Panc1 (cell line): Measurements from ENCODE around the gene MYO3B. TPM values are rescaled to one million over a fixed set of nuclear protein-coding genes. Genes with fewer than 3 reads are reported as not detected.

Experiments
- ATAC-seq: fragments of 200-7000 bp; cut with Tn5 transposase; 2 replicates; pipeline ENCODE4 v1.9.1; 2020; ENCODE audit warnings: mild to moderate bottlenecking, moderate library complexity
- BruUV-seq: library from RNA; stranded (reverse); fragments of 400-500 nt; replicated peaks from 2 replicates; lab custom pipeline; 2021; lab: Mats Ljungman, UMichigan
- CTCF ChIA-PET: fragments of 300-600 bp; sonication (Branson Sonifier 250); formaldehyde crosslinking; loops from one replicate; lab custom pipeline; 2022; ENCODE audit warnings: antibody characterized with exemption; lab: Charles Lee
- POLR2A ChIA-PET: fragments of 300-600 bp; sonication (Branson Sonifier 250); formaldehyde crosslinking; loops from one replicate; lab custom pipeline; 2022; ENCODE audit warnings: antibody characterized with exemption; lab: Charles Lee
- DNase-seq: peaks from one replicate; pipeline ENCODE4 v3.0.0-alpha.2; 2010; ENCODE audit warnings: low read depth, low spot score
- H3K27ac ChIP-seq: 2 replicates; pipeline ENCODE4 v1.5.1; 2011; ENCODE audit warnings: mild to moderate bottlenecking, low read length, inconsistent platforms
- H3K27me3 ChIP-seq: fragments of 200-500 bp; sonication (Bioruptor generic); 2 replicates; pipeline ENCODE4 v1.6.0; 2014; ENCODE audit warnings: low read length, inconsistent platforms; ENCODE audit not compliant: control insufficient read depth, insufficient read depth
- H3K36me3 ChIP-seq: fragments of 200-500 bp; sonication (Bioruptor generic); 2 replicates; pipeline ENCODE4 v1.5.1; 2014; ENCODE audit warnings: inconsistent platforms, mild to moderate bottlenecking, low read length, moderate library complexity; ENCODE audit not compliant: control insufficient read depth, insufficient read depth
- H3K4me1 ChIP-seq: 2 replicates; pipeline ENCODE4 v1.5.1; 2011; ENCODE audit warnings: inconsistent platforms, mild to moderate bottlenecking, low read length, moderate library complexity; ENCODE audit not compliant: control insufficient read depth, insufficient read depth
- H3K4me3 ChIP-seq, 2 experiments: 2 replicates each; pipeline ENCODE4 v1.5.1; 2011 to 2012; ENCODE audit warnings: low read depth in 2 of 2, low read length in 2 of 2, mild to moderate bottlenecking in 2 of 2, inconsistent platforms in 1 of 2, moderate library complexity in 1 of 2
- H3K9me3 ChIP-seq: fragments of 200-500 bp; sonication (Bioruptor generic); 2 replicates; pipeline ENCODE4 v1.5.1; 2014; ENCODE audit warnings: low read depth, mild to moderate bottlenecking, inconsistent platforms, low read length, moderate library complexity; ENCODE audit not compliant: control insufficient read depth, insufficient read depth
- POLR2AphosphoS5 ChIP-seq: IDR thresholded peaks from 2 replicates; pipeline ENCODE4 v1.6.1; 2012; ENCODE audit warnings: mild to moderate bottlenecking, low read depth, low read length, moderate library complexity
- SIN3A ChIP-seq: IDR thresholded peaks from 2 replicates; pipeline ENCODE4 v1.6.1; 2012; ENCODE audit warnings: low read depth, mild to moderate bottlenecking, low read length, moderate library complexity, borderline replicate concordance; ENCODE audit not compliant: insufficient read depth
- TCF7L2 ChIP-seq: IDR thresholded peaks from 2 replicates; pipeline ENCODE4 v1.6.1; 2011; ENCODE audit warnings: mild to moderate bottlenecking, low read depth, low read length, inconsistent platforms
- in situ Hi-C: cut with HindIII; loops from 2 replicates; pipeline ENCODE4 v1.10.0; 2016; ENCODE audit warnings: low sequenced_read_pairs, low pct_unique_long_range_greater_than_20kb
- intact Hi-C: fragments of 100-400 bp; cut with micrococcal nuclease; formaldehyde crosslinking; loops from one replicate; pipeline ENCODE4 v1.10.0; 2022; ENCODE audit not compliant: unreplicated experiment
- total RNA-seq: library from RNA; stranded (reverse); gene quantifications from one replicate; pipeline ENCODE4 v1.2.1, GENCODE V29; 2021; ENCODE audit not compliant: unreplicated experiment
- TF ChIP-seq, protein P1 (sequence below): fragments of 450-650 bp; IDR thresholded peaks from 2 replicates; pipeline ENCODE4 v1.5.1; 2017; ENCODE audit warnings: mild to moderate bottlenecking
- TF ChIP-seq, protein P2 (sequence below), 2 experiments: IDR thresholded peaks; 2 replicates each; pipeline ENCODE4 v1.6.1; 2011 to 2012; ENCODE audit warnings: low read depth in 2 of 2, control low read depth in 1 of 2, low read length in 1 of 2, mild to moderate bottlenecking in 1 of 2, moderate library complexity in 1 of 2; ENCODE audit not compliant: insufficient read depth in 1 of 2

Gene MYO3B
- total RNA-seq, 1 experiment from 2014 or later: 0.05 TPM

DNA sequence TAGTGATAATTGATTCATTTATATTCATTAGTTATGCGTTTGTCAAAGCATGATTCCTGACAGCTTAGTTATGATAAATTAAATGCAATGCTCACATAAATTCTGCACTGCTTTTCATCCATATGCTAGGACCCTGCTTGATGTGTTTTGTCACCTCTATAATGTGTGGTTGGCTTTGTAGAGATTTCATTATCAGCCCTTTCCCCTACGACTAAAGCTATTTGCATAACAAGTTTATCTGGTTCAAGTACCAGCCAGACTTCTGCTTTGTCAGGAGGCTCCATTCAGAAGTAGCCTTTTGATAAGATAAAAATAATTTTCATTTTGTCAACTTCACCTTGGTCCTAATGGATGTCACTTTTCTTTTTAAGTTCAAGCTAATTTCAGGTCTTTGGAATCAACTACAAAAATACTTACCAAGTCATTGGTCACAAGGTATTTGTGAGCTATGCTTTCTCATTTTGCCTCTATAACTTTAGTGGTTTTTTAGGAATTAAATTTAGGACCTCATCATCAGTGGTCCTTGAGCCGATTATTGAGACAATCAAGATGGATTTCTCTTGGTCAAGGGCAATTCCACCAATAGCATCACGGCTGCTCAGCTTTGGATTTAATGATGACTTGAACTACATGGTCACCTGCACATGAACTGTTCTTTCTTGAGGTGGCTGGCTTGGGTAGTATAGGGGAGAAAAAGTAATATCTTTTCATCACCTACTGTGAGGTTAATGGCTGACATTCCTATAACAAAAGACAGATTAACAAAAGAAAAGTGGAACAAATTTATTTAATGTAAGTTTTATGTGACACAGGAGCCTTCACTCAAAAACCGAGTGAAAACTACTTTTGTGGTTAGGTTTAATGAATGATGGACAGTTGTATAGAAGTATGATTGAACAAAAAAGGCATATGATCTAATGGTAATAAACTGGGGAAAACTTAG, 162.1 kb downstream of the MYO3B start:
- H3K4me1 ChIP-seq: no peaks in the 10 kb centered on the region
- DNase-seq (no peak), ATAC-seq (no peak)
- no peaks in the 10 kb centered on the region for H3K9me3 ChIP-seq
- ChIA-PET CTCF (no interaction called here), POLR2A (no interaction called here)
- no peak overlapping the region for H3K4me3 ChIP-seq
- intact Hi-C loops: no loop called here
- in situ Hi-C loops: no loop called here
- H3K36me3 ChIP-seq: no peaks in the 10 kb centered on the region
- TF ChIP-seq, protein P1, sequence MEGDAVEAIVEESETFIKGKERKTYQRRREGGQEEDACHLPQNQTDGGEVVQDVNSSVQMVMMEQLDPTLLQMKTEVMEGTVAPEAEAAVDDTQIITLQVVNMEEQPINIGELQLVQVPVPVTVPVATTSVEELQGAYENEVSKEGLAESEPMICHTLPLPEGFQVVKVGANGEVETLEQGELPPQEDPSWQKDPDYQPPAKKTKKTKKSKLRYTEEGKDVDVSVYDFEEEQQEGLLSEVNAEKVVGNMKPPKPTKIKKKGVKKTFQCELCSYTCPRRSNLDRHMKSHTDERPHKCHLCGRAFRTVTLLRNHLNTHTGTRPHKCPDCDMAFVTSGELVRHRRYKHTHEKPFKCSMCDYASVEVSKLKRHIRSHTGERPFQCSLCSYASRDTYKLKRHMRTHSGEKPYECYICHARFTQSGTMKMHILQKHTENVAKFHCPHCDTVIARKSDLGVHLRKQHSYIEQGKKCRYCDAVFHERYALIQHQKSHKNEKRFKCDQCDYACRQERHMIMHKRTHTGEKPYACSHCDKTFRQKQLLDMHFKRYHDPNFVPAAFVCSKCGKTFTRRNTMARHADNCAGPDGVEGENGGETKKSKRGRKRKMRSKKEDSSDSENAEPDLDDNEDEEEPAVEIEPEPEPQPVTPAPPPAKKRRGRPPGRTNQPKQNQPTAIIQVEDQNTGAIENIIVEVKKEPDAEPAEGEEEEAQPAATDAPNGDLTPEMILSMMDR: no peak
- no peak for TF ChIP-seq TCF7L2
- TF ChIP-seq SIN3A: no peak
- no peak for TF ChIP-seq POLR2AphosphoS5
- TF ChIP-seq, protein P2, sequence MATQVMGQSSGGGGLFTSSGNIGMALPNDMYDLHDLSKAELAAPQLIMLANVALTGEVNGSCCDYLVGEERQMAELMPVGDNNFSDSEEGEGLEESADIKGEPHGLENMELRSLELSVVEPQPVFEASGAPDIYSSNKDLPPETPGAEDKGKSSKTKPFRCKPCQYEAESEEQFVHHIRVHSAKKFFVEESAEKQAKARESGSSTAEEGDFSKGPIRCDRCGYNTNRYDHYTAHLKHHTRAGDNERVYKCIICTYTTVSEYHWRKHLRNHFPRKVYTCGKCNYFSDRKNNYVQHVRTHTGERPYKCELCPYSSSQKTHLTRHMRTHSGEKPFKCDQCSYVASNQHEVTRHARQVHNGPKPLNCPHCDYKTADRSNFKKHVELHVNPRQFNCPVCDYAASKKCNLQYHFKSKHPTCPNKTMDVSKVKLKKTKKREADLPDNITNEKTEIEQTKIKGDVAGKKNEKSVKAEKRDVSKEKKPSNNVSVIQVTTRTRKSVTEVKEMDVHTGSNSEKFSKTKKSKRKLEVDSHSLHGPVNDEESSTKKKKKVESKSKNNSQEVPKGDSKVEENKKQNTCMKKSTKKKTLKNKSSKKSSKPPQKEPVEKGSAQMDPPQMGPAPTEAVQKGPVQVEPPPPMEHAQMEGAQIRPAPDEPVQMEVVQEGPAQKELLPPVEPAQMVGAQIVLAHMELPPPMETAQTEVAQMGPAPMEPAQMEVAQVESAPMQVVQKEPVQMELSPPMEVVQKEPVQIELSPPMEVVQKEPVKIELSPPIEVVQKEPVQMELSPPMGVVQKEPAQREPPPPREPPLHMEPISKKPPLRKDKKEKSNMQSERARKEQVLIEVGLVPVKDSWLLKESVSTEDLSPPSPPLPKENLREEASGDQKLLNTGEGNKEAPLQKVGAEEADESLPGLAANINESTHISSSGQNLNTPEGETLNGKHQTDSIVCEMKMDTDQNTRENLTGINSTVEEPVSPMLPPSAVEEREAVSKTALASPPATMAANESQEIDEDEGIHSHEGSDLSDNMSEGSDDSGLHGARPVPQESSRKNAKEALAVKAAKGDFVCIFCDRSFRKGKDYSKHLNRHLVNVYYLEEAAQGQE (IDR thresholded peaks at IDR 0.05; ENCODE audit: insufficient read depth in 1 of 2, low read depth in 2 of 2, low read length in 1 of 2): no peak
- H3K27me3 ChIP-seq: peaks cover 6% of the 10 kb centered on the region; the same call in 1 of the 2 replicates
- no peak overlapping the region for H3K27ac ChIP-seq
- BruUV-seq: no TSS peak

DNA sequence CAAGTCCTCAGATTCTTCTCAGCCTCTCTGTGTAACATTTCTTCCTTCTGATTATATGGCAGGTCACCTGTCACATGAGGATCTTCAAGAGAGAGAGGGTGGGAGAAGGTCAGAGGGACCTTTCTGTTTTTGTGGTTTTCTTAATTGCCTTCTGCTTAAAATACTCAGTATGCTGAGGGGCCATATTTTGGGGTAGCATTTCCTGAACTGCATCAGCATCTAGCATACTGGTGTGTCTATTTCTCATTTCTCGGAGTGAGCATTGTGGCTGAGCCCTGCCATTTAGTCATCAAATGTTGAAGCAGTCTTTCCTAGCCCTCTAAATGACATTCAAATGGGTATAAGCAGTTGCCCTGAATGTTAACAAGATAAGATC, 162.7 kb downstream of the MYO3B start:
- CTCF ChIA-PET: no interaction called here
- ATAC-seq (no peak), DNase-seq (no peak)
- Histone ChIP-seq H3K4me1 (no peaks in the 10 kb centered on the region), H3K9me3 (no peaks in the 10 kb centered on the region), H3K27ac (no peak overlapping the region), H3K4me3 (no peak overlapping the region), H3K36me3 (no peaks in the 10 kb centered on the region), H3K27me3 (peaks cover 4% of the 10 kb centered on the region; the same call in 1 of the 2 replicates)
- no TSS peak for BruUV-seq
- in situ Hi-C loops (no loop called here), intact Hi-C loops (no loop called here)
- POLR2A ChIA-PET: no interaction called here
- TF ChIP-seq TCF7L2 (no peak), POLR2AphosphoS5 (no peak), SIN3A (no peak)
- TF ChIP-seq, protein P1: no peak
- TF ChIP-seq, protein P2 (IDR thresholded peaks at IDR 0.05; ENCODE audit: insufficient read depth in 1 of 2, low read depth in 2 of 2, low read length in 1 of 2): no peak
